Measurements from ENCODE around the gene TASL. TPM values are rescaled to one million over a fixed set of nuclear protein-coding genes. Genes with fewer than 3 reads are reported as not detected.

TASL gene
- total and polyA plus RNA-seq, 4 donors: 0.33 to 3.5 (median 0.77) TPM

DNA sequence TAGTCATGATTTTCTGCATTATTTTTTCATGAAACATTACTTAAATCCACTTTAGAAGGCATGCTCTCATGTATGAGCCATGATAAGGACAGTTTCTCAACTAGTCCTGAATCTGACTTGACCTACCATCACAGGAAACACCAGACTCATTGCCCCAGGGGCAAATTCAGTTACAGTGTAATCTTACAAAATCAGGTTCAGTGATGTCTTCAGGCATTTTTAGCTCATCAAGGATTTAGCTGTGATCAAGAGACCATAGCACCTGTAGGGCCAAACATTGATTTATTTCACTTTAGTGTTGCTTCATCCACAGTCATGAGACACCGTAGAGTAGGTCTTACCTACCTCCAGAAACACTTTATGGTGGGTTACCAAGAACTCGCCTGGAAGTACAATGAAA is 3.1 kb upstream of the TASL start:
- TF ChIP-seq, protein P1, sequence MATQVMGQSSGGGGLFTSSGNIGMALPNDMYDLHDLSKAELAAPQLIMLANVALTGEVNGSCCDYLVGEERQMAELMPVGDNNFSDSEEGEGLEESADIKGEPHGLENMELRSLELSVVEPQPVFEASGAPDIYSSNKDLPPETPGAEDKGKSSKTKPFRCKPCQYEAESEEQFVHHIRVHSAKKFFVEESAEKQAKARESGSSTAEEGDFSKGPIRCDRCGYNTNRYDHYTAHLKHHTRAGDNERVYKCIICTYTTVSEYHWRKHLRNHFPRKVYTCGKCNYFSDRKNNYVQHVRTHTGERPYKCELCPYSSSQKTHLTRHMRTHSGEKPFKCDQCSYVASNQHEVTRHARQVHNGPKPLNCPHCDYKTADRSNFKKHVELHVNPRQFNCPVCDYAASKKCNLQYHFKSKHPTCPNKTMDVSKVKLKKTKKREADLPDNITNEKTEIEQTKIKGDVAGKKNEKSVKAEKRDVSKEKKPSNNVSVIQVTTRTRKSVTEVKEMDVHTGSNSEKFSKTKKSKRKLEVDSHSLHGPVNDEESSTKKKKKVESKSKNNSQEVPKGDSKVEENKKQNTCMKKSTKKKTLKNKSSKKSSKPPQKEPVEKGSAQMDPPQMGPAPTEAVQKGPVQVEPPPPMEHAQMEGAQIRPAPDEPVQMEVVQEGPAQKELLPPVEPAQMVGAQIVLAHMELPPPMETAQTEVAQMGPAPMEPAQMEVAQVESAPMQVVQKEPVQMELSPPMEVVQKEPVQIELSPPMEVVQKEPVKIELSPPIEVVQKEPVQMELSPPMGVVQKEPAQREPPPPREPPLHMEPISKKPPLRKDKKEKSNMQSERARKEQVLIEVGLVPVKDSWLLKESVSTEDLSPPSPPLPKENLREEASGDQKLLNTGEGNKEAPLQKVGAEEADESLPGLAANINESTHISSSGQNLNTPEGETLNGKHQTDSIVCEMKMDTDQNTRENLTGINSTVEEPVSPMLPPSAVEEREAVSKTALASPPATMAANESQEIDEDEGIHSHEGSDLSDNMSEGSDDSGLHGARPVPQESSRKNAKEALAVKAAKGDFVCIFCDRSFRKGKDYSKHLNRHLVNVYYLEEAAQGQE (IDR thresholded peaks at IDR 0.05): no peak
- TF ChIP-seq HNF4A (conservative IDR thresholded peaks at IDR 0.05): no peak
- no peak for TF ChIP-seq TAF1 (conservative IDR thresholded peaks at IDR 0.05)
- TF ChIP-seq, protein P2, sequence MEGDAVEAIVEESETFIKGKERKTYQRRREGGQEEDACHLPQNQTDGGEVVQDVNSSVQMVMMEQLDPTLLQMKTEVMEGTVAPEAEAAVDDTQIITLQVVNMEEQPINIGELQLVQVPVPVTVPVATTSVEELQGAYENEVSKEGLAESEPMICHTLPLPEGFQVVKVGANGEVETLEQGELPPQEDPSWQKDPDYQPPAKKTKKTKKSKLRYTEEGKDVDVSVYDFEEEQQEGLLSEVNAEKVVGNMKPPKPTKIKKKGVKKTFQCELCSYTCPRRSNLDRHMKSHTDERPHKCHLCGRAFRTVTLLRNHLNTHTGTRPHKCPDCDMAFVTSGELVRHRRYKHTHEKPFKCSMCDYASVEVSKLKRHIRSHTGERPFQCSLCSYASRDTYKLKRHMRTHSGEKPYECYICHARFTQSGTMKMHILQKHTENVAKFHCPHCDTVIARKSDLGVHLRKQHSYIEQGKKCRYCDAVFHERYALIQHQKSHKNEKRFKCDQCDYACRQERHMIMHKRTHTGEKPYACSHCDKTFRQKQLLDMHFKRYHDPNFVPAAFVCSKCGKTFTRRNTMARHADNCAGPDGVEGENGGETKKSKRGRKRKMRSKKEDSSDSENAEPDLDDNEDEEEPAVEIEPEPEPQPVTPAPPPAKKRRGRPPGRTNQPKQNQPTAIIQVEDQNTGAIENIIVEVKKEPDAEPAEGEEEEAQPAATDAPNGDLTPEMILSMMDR (IDR thresholded peaks at IDR 0.05; ENCODE audit: low read depth, low read length, missing input control): no peak
- no peak for TF ChIP-seq JUND (IDR thresholded peaks at IDR 0.05)
- no peak for TF ChIP-seq GABPA (IDR thresholded peaks at IDR 0.05 in 1 of 2, conservative IDR thresholded peaks at IDR 0.05 in 1 of 2)
- no peak for TF ChIP-seq FOXA1 (IDR thresholded peaks at IDR 0.05)
- no peak for TF ChIP-seq YY1 (IDR thresholded peaks at IDR 0.05)
- TF ChIP-seq FOXA2 (IDR thresholded peaks at IDR 0.05): no peak
- TF ChIP-seq, protein P3, sequence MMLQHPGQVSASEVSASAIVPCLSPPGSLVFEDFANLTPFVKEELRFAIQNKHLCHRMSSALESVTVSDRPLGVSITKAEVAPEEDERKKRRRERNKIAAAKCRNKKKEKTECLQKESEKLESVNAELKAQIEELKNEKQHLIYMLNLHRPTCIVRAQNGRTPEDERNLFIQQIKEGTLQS (IDR thresholded peaks at IDR 0.05): no peak
- TF ChIP-seq, protein P4, sequence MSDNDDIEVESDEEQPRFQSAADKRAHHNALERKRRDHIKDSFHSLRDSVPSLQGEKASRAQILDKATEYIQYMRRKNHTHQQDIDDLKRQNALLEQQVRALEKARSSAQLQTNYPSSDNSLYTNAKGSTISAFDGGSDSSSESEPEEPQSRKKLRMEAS (IDR thresholded peaks at IDR 0.05): no peak
- TF ChIP-seq, protein P5, sequence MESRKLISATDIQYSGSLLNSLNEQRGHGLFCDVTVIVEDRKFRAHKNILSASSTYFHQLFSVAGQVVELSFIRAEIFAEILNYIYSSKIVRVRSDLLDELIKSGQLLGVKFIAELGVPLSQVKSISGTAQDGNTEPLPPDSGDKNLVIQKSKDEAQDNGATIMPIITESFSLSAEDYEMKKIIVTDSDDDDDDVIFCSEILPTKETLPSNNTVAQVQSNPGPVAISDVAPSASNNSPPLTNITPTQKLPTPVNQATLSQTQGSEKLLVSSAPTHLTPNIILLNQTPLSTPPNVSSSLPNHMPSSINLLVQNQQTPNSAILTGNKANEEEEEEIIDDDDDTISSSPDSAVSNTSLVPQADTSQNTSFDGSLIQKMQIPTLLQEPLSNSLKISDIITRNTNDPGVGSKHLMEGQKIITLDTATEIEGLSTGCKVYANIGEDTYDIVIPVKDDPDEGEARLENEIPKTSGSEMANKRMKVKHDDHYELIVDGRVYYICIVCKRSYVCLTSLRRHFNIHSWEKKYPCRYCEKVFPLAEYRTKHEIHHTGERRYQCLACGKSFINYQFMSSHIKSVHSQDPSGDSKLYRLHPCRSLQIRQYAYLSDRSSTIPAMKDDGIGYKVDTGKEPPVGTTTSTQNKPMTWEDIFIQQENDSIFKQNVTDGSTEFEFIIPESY (IDR thresholded peaks at IDR 0.05): no peak
- no peak for TF ChIP-seq RAD21 (IDR thresholded peaks at IDR 0.05)
- TF ChIP-seq NR2F2 (IDR thresholded peaks at IDR 0.05): no peak
- TF ChIP-seq HNF4G (IDR thresholded peaks at IDR 0.05): no peak
- TF ChIP-seq SP1 (IDR thresholded peaks at IDR 0.05): no peak
- TF ChIP-seq RXRA (IDR thresholded peaks at IDR 0.05): no peak
- no peak for TF ChIP-seq EGR1 (IDR thresholded peaks at IDR 0.05; ENCODE audit: low read depth in 2 of 2)

More for the DNA sequence above, 3.1 kb upstream of the TASL start:
- Histone ChIP-seq H3K27me3 (ENCODE audit: control insufficient read depth in 4 of 4, insufficient read depth in 4 of 4, low read length in 3 of 4) (no peaks in the 10 kb centered on the region), H3K36me3 (ENCODE audit: control insufficient read depth in 4 of 4, insufficient read depth in 3 of 4, low read depth in 1 of 4, low read length in 3 of 4) (no peaks in the 10 kb centered on the region), H3K9ac (ENCODE audit: low read depth in 1 of 2, low read length in 2 of 2) (no peak overlapping the region), H3K4me3 (ENCODE audit: low read depth in 1 of 3, low read length in 3 of 3) (no peak overlapping the region), H3K27ac (ENCODE audit: low read depth in 1 of 2, low read length in 2 of 2) (no peak overlapping the region), H3K4me1 (ENCODE audit: control insufficient read depth in 4 of 4, insufficient read depth in 4 of 4, low read length in 3 of 4) (no peaks in the 10 kb centered on the region), H3K9me3 (ENCODE audit: control insufficient read depth in 4 of 4, low read length in 3 of 4) (no peaks in the 10 kb centered on the region)
- no peak for DNase-seq (ENCODE audit: low spot score)
- 72% methylated on average over 2 of the region's 2 CpGs for WGBS

Measured in liver (tissue), 9 donors.